Caco-2 (cell line): ENCODE results near the gene SUPT20HL1. TPM values are rescaled to one million over a fixed set of nuclear protein-coding genes. Genes with fewer than 3 reads are reported as not detected.

Experiments
- BruUV-seq: library from RNA; stranded (reverse); fragments of 400-500 nt; replicated peaks from 2 replicates; lab custom pipeline; 2021; lab: Mats Ljungman, UMichigan
- CTCF ChIA-PET: fragments of 300-600 bp; sonication (Branson Sonifier 250); formaldehyde crosslinking; loops from one replicate; lab custom pipeline; 2022; ENCODE audit warnings: antibody characterized with exemption; lab: Charles Lee
- POLR2A ChIA-PET: fragments of 300-600 bp; sonication (Branson Sonifier 250); formaldehyde crosslinking; loops from one replicate; lab custom pipeline; 2022; ENCODE audit warnings: antibody characterized with exemption; lab: Charles Lee
- DNase-seq, 2 experiments: peaks; one replicate each; pipeline versions ENCODE4 v3.0.0 to v3.0.0-alpha.2; 2020 to 2022
- H3K27me3 ChIP-seq: replicated peaks from 2 replicates; pipeline ENCODE4 v1.6.0; 2011; ENCODE audit warnings: low read length; ENCODE audit not compliant: control insufficient read depth, insufficient read depth
- H3K36me3 ChIP-seq: 2 replicates; pipeline ENCODE4 v1.5.1; 2011; ENCODE audit warnings: low read length; ENCODE audit not compliant: control insufficient read depth, insufficient read depth
- H3K4me1 ChIP-seq: fragments of 250-450 bp; sonication (Bioruptor Pico); 2 replicates; pipeline ENCODE4 v1.5.1; 2020; ENCODE audit warnings: mild to moderate bottlenecking
- H3K4me3 ChIP-seq: 2 replicates; pipeline ENCODE4 v1.5.1; 2011; ENCODE audit warnings: low read depth, mild to moderate bottlenecking, control low read depth, low read length
- H3K9me3 ChIP-seq: fragments of 250-450 bp; sonication (Bioruptor Pico); 2 replicates; pipeline ENCODE4 v1.5.1; 2020; ENCODE audit warnings: mild to moderate bottlenecking, moderate library complexity
- H3K27ac Mint-ChIP-seq: one replicate; pipeline ENCODE4 v1.8.0; 2022; ENCODE audit warnings: mixed read lengths; ENCODE audit not compliant: unreplicated experiment
- H3K27me3 Mint-ChIP-seq: one replicate; pipeline ENCODE4 v1.8.0; 2022; ENCODE audit warnings: mixed read lengths; ENCODE audit not compliant: insufficient read depth, unreplicated experiment
- H3K36me3 Mint-ChIP-seq: one replicate; pipeline ENCODE4 v1.8.0; 2022; ENCODE audit warnings: mild to moderate bottlenecking, mixed read lengths; ENCODE audit not compliant: insufficient read depth, unreplicated experiment
- H3K4me1 Mint-ChIP-seq: one replicate; pipeline ENCODE4 v1.8.0; 2022; ENCODE audit warnings: low read depth, mixed read lengths; ENCODE audit not compliant: unreplicated experiment
- H3K4me3 Mint-ChIP-seq: one replicate; pipeline ENCODE4 v1.8.0; 2022; ENCODE audit warnings: mild to moderate bottlenecking, moderate library complexity, mixed read lengths; ENCODE audit not compliant: unreplicated experiment
- H3K9me3 Mint-ChIP-seq: one replicate; pipeline ENCODE4 v1.8.0; 2022; ENCODE audit warnings: mixed read lengths; ENCODE audit not compliant: unreplicated experiment
- intact Hi-C: fragments of 100-400 bp; cut with micrococcal nuclease; formaldehyde crosslinking; loops from one replicate; pipeline ENCODE4 v1.10.0; 2022; ENCODE audit not compliant: unreplicated experiment
- total RNA-seq: library from RNA; stranded (reverse); gene quantifications from 2 replicates; pipeline ENCODE4 v1.2.3, GENCODE V29; 2022
- TF ChIP-seq, protein P1 (sequence below), 2 experiments: fragments of 200-600 bp in 1 of 2; IDR thresholded peaks; 1 replicate in 1 of 2; 2 replicates in 1 of 2; pipeline versions ENCODE4 v1.5.1 to v1.8.0; 2011 to 2022; ENCODE audit warnings: antibody characterized with exemption in 1 of 2, control low read depth in 1 of 2, inconsistent platforms in 1 of 2, low read depth in 1 of 2, low read length in 1 of 2, mild to moderate bottlenecking in 1 of 2, moderate library complexity in 1 of 2; ENCODE audit not compliant: insufficient read depth in 1 of 2, severe bottlenecking in 1 of 2, unreplicated experiment in 1 of 2

The SUPT20HL1 gene
- total RNA-seq, 1 experiment from 2014 or later = not detected

DNA sequence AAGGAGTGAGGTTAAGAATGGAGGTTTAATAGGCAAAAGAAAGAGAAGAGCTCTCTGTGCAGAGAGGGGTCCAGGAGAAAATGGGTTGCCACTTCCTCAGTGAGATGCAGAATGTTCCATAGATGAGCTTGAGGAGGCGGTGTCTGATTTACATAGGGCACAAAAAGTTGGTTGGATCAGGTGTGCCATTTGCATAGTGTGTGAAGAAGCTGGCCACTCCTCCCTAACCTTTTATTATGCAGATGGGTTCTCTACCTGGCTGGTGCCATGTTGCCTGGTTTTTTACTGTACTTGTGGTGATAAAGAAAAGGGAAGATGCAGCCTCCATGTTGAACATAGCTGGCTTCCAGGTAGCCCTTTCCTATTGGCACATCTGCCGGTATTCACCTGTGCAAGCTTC lies 27.3 kb downstream of the SUPT20HL1 start:
- Histone ChIP-seq H3K4me1 (no peaks in the 10 kb centered on the region), H3K36me3 (no peaks in the 10 kb centered on the region), H3K9me3 (no peaks in the 10 kb centered on the region), H3K27me3 (no peaks in the 10 kb centered on the region), H3K4me3 (no peak overlapping the region)
- ChIA-PET POLR2A (no interaction called here), CTCF (interaction anchor here (1.1 kb wide), 1 partner anchor 110 kb away, joined by 3 read pairs; no protein-coding TSS in a partner anchor)
- H3K4me1 Mint-ChIP-seq = no peaks in the 10 kb centered on the region
- H3K36me3 Mint-ChIP-seq = no peaks in the 10 kb centered on the region
- no peak overlapping the region for H3K27ac Mint-ChIP-seq
- no peak for DNase-seq
- peaks cover 34% of the 10 kb centered on the region for H3K27me3 Mint-ChIP-seq
- no peaks in the 10 kb centered on the region for H3K9me3 Mint-ChIP-seq
- H3K4me3 Mint-ChIP-seq = no peak overlapping the region
- TF ChIP-seq, protein P1, sequence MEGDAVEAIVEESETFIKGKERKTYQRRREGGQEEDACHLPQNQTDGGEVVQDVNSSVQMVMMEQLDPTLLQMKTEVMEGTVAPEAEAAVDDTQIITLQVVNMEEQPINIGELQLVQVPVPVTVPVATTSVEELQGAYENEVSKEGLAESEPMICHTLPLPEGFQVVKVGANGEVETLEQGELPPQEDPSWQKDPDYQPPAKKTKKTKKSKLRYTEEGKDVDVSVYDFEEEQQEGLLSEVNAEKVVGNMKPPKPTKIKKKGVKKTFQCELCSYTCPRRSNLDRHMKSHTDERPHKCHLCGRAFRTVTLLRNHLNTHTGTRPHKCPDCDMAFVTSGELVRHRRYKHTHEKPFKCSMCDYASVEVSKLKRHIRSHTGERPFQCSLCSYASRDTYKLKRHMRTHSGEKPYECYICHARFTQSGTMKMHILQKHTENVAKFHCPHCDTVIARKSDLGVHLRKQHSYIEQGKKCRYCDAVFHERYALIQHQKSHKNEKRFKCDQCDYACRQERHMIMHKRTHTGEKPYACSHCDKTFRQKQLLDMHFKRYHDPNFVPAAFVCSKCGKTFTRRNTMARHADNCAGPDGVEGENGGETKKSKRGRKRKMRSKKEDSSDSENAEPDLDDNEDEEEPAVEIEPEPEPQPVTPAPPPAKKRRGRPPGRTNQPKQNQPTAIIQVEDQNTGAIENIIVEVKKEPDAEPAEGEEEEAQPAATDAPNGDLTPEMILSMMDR (IDR thresholded peaks at IDR 0.05; ENCODE audit: insufficient read depth in 1 of 2, low read depth in 1 of 2, low read length in 1 of 2, severe bottlenecking in 1 of 2, unreplicated experiment in 1 of 2) = no peak
- no TSS peak for BruUV-seq
- intact Hi-C loops = no loop called here

DNA sequence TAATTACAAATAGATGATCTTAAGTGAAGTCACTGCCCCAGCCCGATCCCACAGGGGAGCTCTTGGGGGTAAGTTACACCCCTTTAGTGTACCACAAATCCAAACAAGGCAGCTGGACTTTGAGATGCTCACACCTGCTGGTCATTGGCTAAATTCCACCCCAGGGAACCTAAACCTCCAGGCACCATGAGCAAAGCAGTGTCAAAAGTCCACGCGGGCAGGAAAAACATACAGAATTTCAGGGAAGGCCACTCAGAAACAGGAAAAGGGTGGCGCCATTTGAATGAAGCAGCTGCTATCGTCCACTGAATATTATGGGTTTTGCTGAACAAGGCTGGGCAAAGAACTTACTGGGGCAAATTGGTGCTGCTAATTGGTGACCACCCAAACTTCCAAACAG lies 30.9 kb downstream of the SUPT20HL1 start:
- no peaks in the 10 kb centered on the region for H3K9me3 Mint-ChIP-seq
- Histone ChIP-seq H3K27me3 (no peaks in the 10 kb centered on the region), H3K4me1 (no peaks in the 10 kb centered on the region), H3K9me3 (no peaks in the 10 kb centered on the region), H3K4me3 (no peak overlapping the region), H3K36me3 (no peaks in the 10 kb centered on the region)
- peaks cover 8% of the 10 kb centered on the region for H3K27me3 Mint-ChIP-seq
- CTCF ChIA-PET = no interaction called here
- DNase-seq = no peak
- no peaks in the 10 kb centered on the region for H3K36me3 Mint-ChIP-seq
- no peaks in the 10 kb centered on the region for H3K4me1 Mint-ChIP-seq
- TF ChIP-seq, protein P1 (IDR thresholded peaks at IDR 0.05; ENCODE audit: insufficient read depth in 1 of 2, low read depth in 1 of 2, low read length in 1 of 2, severe bottlenecking in 1 of 2, unreplicated experiment in 1 of 2) = no peak
- POLR2A ChIA-PET = no interaction called here
- no peak overlapping the region for H3K27ac Mint-ChIP-seq
- no peak overlapping the region for H3K4me3 Mint-ChIP-seq
- intact Hi-C loops = loop anchor here (10.0 kb wide), 1 partner anchor 137 kb away; no protein-coding TSS in a partner anchor
- no TSS peak for BruUV-seq

DNA sequence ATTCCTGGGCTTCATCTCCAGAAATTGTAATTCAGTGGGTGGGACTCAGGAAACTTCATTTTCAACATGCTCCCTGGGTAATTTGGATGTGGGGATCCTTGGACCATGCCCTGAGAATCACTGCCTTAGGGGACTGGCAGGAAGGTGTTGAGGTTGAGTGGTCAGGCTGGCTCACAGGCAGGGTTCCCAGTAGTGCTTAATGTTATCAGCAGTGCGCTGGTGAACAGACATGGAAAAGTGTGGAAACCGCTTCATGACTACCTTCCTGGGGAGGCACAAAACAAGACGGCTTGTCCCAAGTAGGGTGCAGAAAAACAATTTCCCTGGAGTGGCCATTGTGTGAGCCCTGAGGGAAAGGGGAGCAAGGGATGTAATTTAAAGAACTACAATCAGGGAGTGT lies 31.4 kb downstream of the SUPT20HL1 start:
- BruUV-seq = no TSS peak

More for the DNA sequence above, 31.4 kb downstream of the SUPT20HL1 start:
- Mint-ChIP-seq H3K36me3 (no peaks in the 10 kb centered on the region), H3K4me1 (no peaks in the 10 kb centered on the region), H3K4me3 (no peak overlapping the region), H3K27me3 (peaks cover 8% of the 10 kb centered on the region), H3K9me3 (no peaks in the 10 kb centered on the region), H3K27ac (no peak overlapping the region)
- TF ChIP-seq, protein P1 (IDR thresholded peaks at IDR 0.05; ENCODE audit: insufficient read depth in 1 of 2, low read depth in 1 of 2, low read length in 1 of 2, severe bottlenecking in 1 of 2, unreplicated experiment in 1 of 2) = no peak
- Histone ChIP-seq H3K36me3 (no peaks in the 10 kb centered on the region), H3K4me1 (no peaks in the 10 kb centered on the region), H3K9me3 (no peaks in the 10 kb centered on the region), H3K4me3 (no peak overlapping the region), H3K27me3 (no peaks in the 10 kb centered on the region)
- ChIA-PET POLR2A (no interaction called here), CTCF (interaction anchor here (0.7 kb wide), 1 partner anchor 175 kb away, joined by 3 read pairs; no protein-coding TSS in a partner anchor)
- intact Hi-C loops = loop anchor here (10.0 kb wide), 1 partner anchor 137 kb away; no protein-coding TSS in a partner anchor
- no peak for DNase-seq
